ENCODE data around the gene ACD.

ACD gene

GRCh38 chr16:67665598-67665997 is 5.5 kb upstream of the ACD start:
- peak overlapping the region; percentile 63 for H3K4me3 ChIP-seq (replicated peaks; ENCODE audit: low read depth, low read length)
- TF ChIP-seq CTCF (IDR thresholded peaks at IDR 0.05; ENCODE audit: low read length, missing control alignments), result no peak

GRCh38 chr16:67664871-67665270 is 4.8 kb upstream of the ACD start:
- no peak for DNase-seq (ENCODE audit: low read depth)
- TF ChIP-seq CTCF (IDR thresholded peaks at IDR 0.05; ENCODE audit: low read length, missing control alignments), result no peak
- no peak overlapping the region for H3K4me3 ChIP-seq (replicated peaks; ENCODE audit: low read depth, low read length)

More at GRCh38 chr16:67665598-67665997, 5.5 kb upstream of the ACD start:
- DNase-seq (ENCODE audit: low read depth), result no peak

GRCh38 chr16:67664258-67664657 is 4.2 kb upstream of the ACD start:
- no peak for DNase-seq (ENCODE audit: low read depth)
- H3K4me3 ChIP-seq (replicated peaks; ENCODE audit: low read depth, low read length), result no peak overlapping the region
- TF ChIP-seq CTCF (IDR thresholded peaks at IDR 0.05; ENCODE audit: low read length, missing control alignments), result no peak

GRCh38 chr16:67663877-67664222 is 3.8 kb upstream of the ACD start:
- TF ChIP-seq CTCF (IDR thresholded peaks at IDR 0.05; ENCODE audit: low read length, missing control alignments), result no peak
- no peak overlapping the region for H3K4me3 ChIP-seq (replicated peaks; ENCODE audit: low read depth, low read length)
- no peak for DNase-seq (ENCODE audit: low read depth)

- no peak for DNase-seq (ENCODE audit: low read depth)
- TF ChIP-seq CTCF (IDR thresholded peaks at IDR 0.05; ENCODE audit: low read length, missing control alignments), result peak; percentile 23
- H3K4me3 ChIP-seq (replicated peaks; ENCODE audit: low read depth, low read length), result no peak overlapping the region
Measured at GRCh38 chr16:67663151-67663876, 3.3 kb upstream of the ACD start.

GRCh38 chr16:67662653-67663010 is 2.6 kb upstream of the ACD start:
- H3K4me3 ChIP-seq (replicated peaks; ENCODE audit: low read depth, low read length), result no peak overlapping the region
- TF ChIP-seq CTCF (IDR thresholded peaks at IDR 0.05; ENCODE audit: low read length, missing control alignments), result no peak

More at GRCh38 chr16:67662653-67663010, 2.6 kb upstream of the ACD start:
- DNase-seq (ENCODE audit: low read depth), result no peak
